IMR-90 (cell line): ENCODE results near the gene SH3RF3. TPM values are rescaled to one million over a fixed set of nuclear protein-coding genes. Genes with fewer than 3 reads are reported as not detected.

Experiments used
- ATAC-seq: fragments of 200-7000 bp; cut with Tn5 transposase; 2 replicates; pipeline ENCODE4 v1.9.1; 2020; ENCODE audit warnings: low read depth, mild to moderate bottlenecking, moderate library complexity
- BruUV-seq: library from RNA; stranded (reverse); fragments of 400-500 nt; replicated peaks from 2 replicates; lab custom pipeline; 2021; lab: Mats Ljungman, UMichigan
- CTCF ChIA-PET: fragments of 300-600 bp; formaldehyde crosslinking; extraction: SDS; loops from one replicate; lab custom pipeline; 2021; ENCODE audit warnings: antibody characterized with exemption; lab: Yijun Ruan, JAX
- POLR2A ChIA-PET: fragments of 300-600 bp; sonication (Branson Sonifier 250); formaldehyde crosslinking; loops from one replicate; lab custom pipeline; 2022; ENCODE audit warnings: antibody characterized with exemption; ENCODE audit not compliant: unreplicated experiment; lab: Charles Lee
- DNase-seq: peaks from one replicate; pipeline ENCODE4 v3.0.0; 2013
- H2AFZ ChIP-seq: replicated peaks from 2 replicates; pipeline ENCODE3; 2013; ENCODE audit warnings: low read length, mild to moderate bottlenecking; ENCODE audit not compliant: poor library complexity
- H2AK5ac ChIP-seq: 2 replicates; pipeline ENCODE4 v1.6.1; 2013; ENCODE audit warnings: low read depth, low read length, inconsistent platforms
- H2AK9ac ChIP-seq: replicated peaks from 2 replicates; pipeline ENCODE3; 2013; ENCODE audit warnings: mild to moderate bottlenecking, low read depth, low read length, moderate library complexity; ENCODE audit not compliant: poor library complexity
- H2BK120ac ChIP-seq: 2 replicates; pipeline ENCODE4 v1.6.1; 2013; ENCODE audit warnings: low read depth, low read length, inconsistent platforms
- H2BK15ac ChIP-seq: 3 replicates; pipeline ENCODE4 v1.6.1; 2013; ENCODE audit warnings: low read depth, low read length, inconsistent platforms
- H2BK20ac ChIP-seq: 2 replicates; pipeline ENCODE4 v1.6.1; 2013; ENCODE audit warnings: low read depth, mild to moderate bottlenecking, inconsistent platforms, low read length, moderate library complexity
- H2BK5ac ChIP-seq: 2 replicates; pipeline ENCODE4 v1.6.1; 2013; ENCODE audit warnings: mild to moderate bottlenecking, low read depth, low read length, inconsistent platforms; ENCODE audit not compliant: poor library complexity, severe bottlenecking
- H3K14ac ChIP-seq: replicated peaks from 2 replicates; pipeline ENCODE4 v1.6.1; 2013; ENCODE audit warnings: low read depth, low read length, inconsistent platforms
- H3K18ac ChIP-seq: 2 replicates; pipeline ENCODE4 v1.6.1; 2013; ENCODE audit warnings: low read depth, low read length, control low read depth
- H3K23ac ChIP-seq: 2 replicates; pipeline ENCODE4 v1.6.1; 2013; ENCODE audit warnings: low read depth, low read length, inconsistent platforms
- H3K27ac ChIP-seq: 2 replicates; pipeline ENCODE4 v1.5.1; 2013; ENCODE audit warnings: mild to moderate bottlenecking, control low read depth, low read length; ENCODE audit not compliant: insufficient read depth
- H3K27me3 ChIP-seq: 2 replicates; pipeline ENCODE4 v1.6.1; 2013; ENCODE audit warnings: low read length; ENCODE audit not compliant: control insufficient read depth, insufficient read depth
- H3K36me3 ChIP-seq: 2 replicates; pipeline ENCODE4 v1.6.1; 2013; ENCODE audit warnings: low read length, mixed read lengths; ENCODE audit not compliant: control insufficient read depth, insufficient read depth
- H3K4ac ChIP-seq: 2 replicates; pipeline ENCODE4 v1.6.1; 2013; ENCODE audit warnings: low read depth, low read length, inconsistent platforms
- H3K4me1 ChIP-seq: 2 replicates; pipeline ENCODE4 v1.6.1; 2013; ENCODE audit warnings: low read length, mixed read lengths; ENCODE audit not compliant: control insufficient read depth, insufficient read depth
- H3K4me2 ChIP-seq: 2 replicates; pipeline ENCODE4 v1.6.1; 2013; ENCODE audit warnings: low read depth, mild to moderate bottlenecking, control low read depth, low read length, moderate library complexity
- H3K4me3 ChIP-seq: 2 replicates; pipeline ENCODE4 v1.5.1; 2013; ENCODE audit warnings: low read depth, mild to moderate bottlenecking, control low read depth, low read length, moderate library complexity; ENCODE audit not compliant: insufficient read depth
- H3K56ac ChIP-seq: 2 replicates; pipeline ENCODE4 v1.6.1; 2013; ENCODE audit warnings: low read length, inconsistent platforms; ENCODE audit not compliant: insufficient read depth; ENCODE audit errors: extremely low read depth
- H3K79me1 ChIP-seq, 2 experiments: 2 replicates each; pipeline ENCODE4 v1.6.1; 2013; ENCODE audit warnings: low read length in 2 of 2, inconsistent platforms in 1 of 2, low read depth in 1 of 2
- H3K9ac ChIP-seq: 2 replicates; pipeline ENCODE4 v1.6.1; 2013; ENCODE audit warnings: low read depth, low read length, control low read depth
- H3K9me1 ChIP-seq: 2 replicates; pipeline ENCODE4 v1.6.1; 2013; ENCODE audit warnings: low read length, inconsistent platforms; ENCODE audit not compliant: insufficient read depth
- H3K9me3 ChIP-seq: 2 replicates; pipeline ENCODE4 v1.6.1; 2013; ENCODE audit warnings: low read length; ENCODE audit not compliant: control insufficient read depth, insufficient read depth
- H4K20me1 ChIP-seq: 2 replicates; pipeline ENCODE4 v1.6.1; 2013; ENCODE audit warnings: low read length, inconsistent platforms; ENCODE audit not compliant: insufficient read depth
- H4K5ac ChIP-seq: 2 replicates; pipeline ENCODE4 v1.6.1; 2013; ENCODE audit warnings: mild to moderate bottlenecking, low read depth, low read length, control low read depth
- H4K8ac ChIP-seq, 2 experiments: 2 replicates each; pipeline ENCODE4 v1.6.1; 2013; ENCODE audit warnings: low read depth in 2 of 2, low read length in 2 of 2, control low read depth in 1 of 2, inconsistent platforms in 1 of 2
- H4K91ac ChIP-seq: 2 replicates; pipeline ENCODE4 v1.6.1; 2013; ENCODE audit warnings: low read depth, low read length, inconsistent platforms; ENCODE audit not compliant: insufficient read depth
- FOS ChIP-seq: fragments of 150-350 bp; IDR thresholded peaks from 2 replicates; pipeline ENCODE4 v1.6.1; 2016; ENCODE audit warnings: low read depth, low read length
- MAZ ChIP-seq: IDR thresholded peaks from 2 replicates; pipeline ENCODE4 v1.6.1; 2012; ENCODE audit warnings: low read depth, mild to moderate bottlenecking, low read length, improper control_type of control experiment, moderate library complexity, borderline replicate concordance
- POLR2A ChIP-seq: IDR thresholded peaks from 2 replicates; pipeline ENCODE4 v1.6.1; 2012; ENCODE audit warnings: mild to moderate bottlenecking, low read depth, low read length
- RCOR1 ChIP-seq: IDR thresholded peaks from 2 replicates; pipeline ENCODE4 v1.6.1; 2012; ENCODE audit warnings: mild to moderate bottlenecking, low read length, improper control_type of control experiment; ENCODE audit not compliant: insufficient replicate concordance
- WGBS, 2 experiments: methylation state at CpG; one replicate each; pipeline versions ENCODE4 v1.1.5 to v1.1.7; 2013; ENCODE audit warnings: missing lambda C conversion rate in 2 of 2; ENCODE audit not compliant: insufficient read length in 1 of 2; ENCODE audit errors: extremely low coverage in 2 of 2; 5-methylcytosine and 5-hydroxymethylcytosine counted together
- dilution Hi-C: fragments of 300-500 bp; cut with HindIII; formaldehyde crosslinking; loops from one replicate; pipeline ENCODE4 v1.14.3; 2018; ENCODE audit warnings: low sequenced_read_pairs; ENCODE audit not compliant: unreplicated experiment
- in situ Hi-C: fragments of 300-500 bp; cut with MboI; formaldehyde crosslinking; loops from 3 replicates; pipeline ENCODE4 v1.14.3; 2019; ENCODE audit warnings: low sequenced_read_pairs, inconsistent platforms, mixed read lengths
- intact Hi-C: fragments of 100-400 bp; cut with micrococcal nuclease; formaldehyde crosslinking; loops from 2 replicates; pipeline ENCODE4 v1.10.0; 2022
- polyA plus RNA-seq, 3 experiments: library from polyadenylated mRNA; depleted of rRNA; stranded (reverse); fragments of >200 nt; gene quantifications; 2 replicates each; pipeline ENCODE4 v1.2.3, GENCODE V29; 2012; ENCODE audit warnings: low replicate concordance in 1 of 3
- total RNA-seq: library from RNA; depleted of rRNA; stranded (reverse); fragments of >200 nt; gene quantifications from 2 replicates; pipeline ENCODE4 v1.2.3, GENCODE V29; 2012

The SH3RF3 gene
- total and polyA plus RNA-seq, 2 of the 4 experiments (the other 2 are of a cell fraction), result 3.4 to 5.3 TPM

DNA sequence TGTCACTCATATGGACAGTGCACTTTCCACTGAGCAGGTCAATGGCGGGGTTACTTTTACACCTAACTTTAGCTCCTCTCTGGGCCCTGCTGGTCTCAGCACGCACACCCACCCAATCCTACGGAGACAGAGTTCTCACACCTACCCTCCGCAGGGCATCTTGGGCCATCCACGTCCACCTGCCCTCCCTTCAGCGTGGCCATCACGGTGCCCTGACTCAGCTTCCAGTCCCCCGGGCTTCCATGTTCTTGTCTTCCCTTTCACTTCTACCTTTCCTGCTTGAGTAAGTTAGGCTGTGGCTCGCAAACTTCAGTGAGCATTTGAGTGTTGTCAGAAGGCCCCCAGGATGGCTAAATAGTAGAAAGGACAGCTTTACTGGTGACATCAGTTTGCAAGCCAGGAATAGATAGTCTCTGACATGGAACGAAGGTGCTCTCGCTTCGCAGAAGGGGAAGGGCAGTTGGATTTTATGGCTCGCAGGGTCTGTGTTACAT, 252.4 kb downstream of the SH3RF3 start:
- Histone ChIP-seq H4K91ac (no peak overlapping the region), H2AK9ac (no peak overlapping the region), H3K36me3 (peaks cover 4% of the 10 kb centered on the region; the same call in 1 of the 2 replicates), H2BK5ac (no peak overlapping the region), H4K5ac (no peak overlapping the region), H3K27me3 (no peaks in the 10 kb centered on the region), H4K20me1 (peaks cover 81% of the 10 kb centered on the region), H2BK120ac (no peak overlapping the region), H3K4me3 (no peak overlapping the region), H3K23ac (no peak overlapping the region), H2AFZ (no peak overlapping the region), H3K14ac (no peak overlapping the region), H3K4ac (no peak overlapping the region), H4K8ac (no peak overlapping the region), H3K27ac (no peak overlapping the region), H3K79me1 (peaks cover 32 to 95% of the 10 kb centered on the region in 2 experiments), H3K56ac (no peak overlapping the region), H3K9me1 (peaks cover 51% of the 10 kb centered on the region), H2BK15ac (no peak overlapping the region), H3K9ac (no peak overlapping the region), H3K18ac (no peak overlapping the region), H3K9me3 (no peaks in the 10 kb centered on the region), H3K4me2 (no peak overlapping the region), H2BK20ac (no peak overlapping the region), H3K4me1 (peaks cover 25% of the 10 kb centered on the region), H2AK5ac (no peak overlapping the region)
- in situ Hi-C loops, result no loop called here
- no peak for ATAC-seq
- BruUV-seq, result no TSS peak
- TF ChIP-seq RCOR1 (no peak), POLR2A (no peak), MAZ (no peak), FOS (no peak)
- WGBS, 2 experiments, result 100% methylated on average over 3 of the region's 13 CpGs; no CpG with 5 or more reads in 1 of the 2 experiments
- ChIA-PET CTCF (no interaction called here), POLR2A (no interaction called here)
- intact Hi-C loops, result no loop called here
- DNase-seq, result no peak
- dilution Hi-C loops, result no loop called here
